Measurements from ENCODE around the gene PLD4. TPM values are rescaled to one million over a fixed set of nuclear protein-coding genes. Genes with fewer than 3 reads are reported as not detected.

The PLD4 gene
- total RNA-seq, 1 donor, result 0.09 TPM

DNA sequence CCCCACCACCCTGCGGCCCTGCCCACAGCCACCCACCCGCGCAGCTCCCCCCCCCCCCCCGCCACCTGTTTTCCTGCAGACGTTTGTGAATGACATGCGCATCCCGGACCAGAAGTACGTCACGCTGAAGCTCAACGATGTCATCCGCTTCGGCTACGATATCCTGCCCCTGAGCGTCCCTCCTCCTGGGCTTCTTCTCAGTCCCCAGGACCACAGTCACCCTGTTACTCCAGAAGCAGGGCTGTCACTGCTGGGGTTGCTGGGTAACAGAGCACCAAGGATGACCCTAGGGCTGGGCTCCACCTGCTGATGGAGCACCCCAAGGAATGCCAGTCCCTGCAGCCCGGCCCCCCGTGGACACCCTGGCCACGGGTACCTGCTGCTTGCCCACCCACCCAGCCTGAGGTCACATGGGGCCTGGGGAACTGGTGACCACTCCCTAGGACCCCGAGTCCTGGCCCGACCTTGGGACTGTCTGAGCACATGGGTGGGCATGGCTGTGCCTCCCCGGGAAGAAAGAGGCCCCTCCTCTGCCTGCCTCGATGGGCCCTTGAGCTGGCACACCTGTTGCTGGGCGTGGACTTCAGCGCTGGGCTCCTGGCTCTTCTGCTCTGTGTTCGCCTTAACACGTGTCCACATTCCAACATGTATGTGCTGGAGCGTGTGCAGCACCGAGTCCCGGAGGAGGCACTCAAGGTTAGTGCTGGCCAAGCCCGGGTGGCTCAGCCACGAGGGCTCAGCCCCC is 46.7 kb upstream of the PLD4 start:
- TF ChIP-seq, protein P1, sequence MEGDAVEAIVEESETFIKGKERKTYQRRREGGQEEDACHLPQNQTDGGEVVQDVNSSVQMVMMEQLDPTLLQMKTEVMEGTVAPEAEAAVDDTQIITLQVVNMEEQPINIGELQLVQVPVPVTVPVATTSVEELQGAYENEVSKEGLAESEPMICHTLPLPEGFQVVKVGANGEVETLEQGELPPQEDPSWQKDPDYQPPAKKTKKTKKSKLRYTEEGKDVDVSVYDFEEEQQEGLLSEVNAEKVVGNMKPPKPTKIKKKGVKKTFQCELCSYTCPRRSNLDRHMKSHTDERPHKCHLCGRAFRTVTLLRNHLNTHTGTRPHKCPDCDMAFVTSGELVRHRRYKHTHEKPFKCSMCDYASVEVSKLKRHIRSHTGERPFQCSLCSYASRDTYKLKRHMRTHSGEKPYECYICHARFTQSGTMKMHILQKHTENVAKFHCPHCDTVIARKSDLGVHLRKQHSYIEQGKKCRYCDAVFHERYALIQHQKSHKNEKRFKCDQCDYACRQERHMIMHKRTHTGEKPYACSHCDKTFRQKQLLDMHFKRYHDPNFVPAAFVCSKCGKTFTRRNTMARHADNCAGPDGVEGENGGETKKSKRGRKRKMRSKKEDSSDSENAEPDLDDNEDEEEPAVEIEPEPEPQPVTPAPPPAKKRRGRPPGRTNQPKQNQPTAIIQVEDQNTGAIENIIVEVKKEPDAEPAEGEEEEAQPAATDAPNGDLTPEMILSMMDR (IDR thresholded peaks at IDR 0.05; ENCODE audit: insufficient read depth, low read length), result no peak
- DNase-seq (ENCODE audit: low read depth), result no peak
- H3K4me3 ChIP-seq (ENCODE audit: low read depth, low read length), result no peak overlapping the region

DNA sequence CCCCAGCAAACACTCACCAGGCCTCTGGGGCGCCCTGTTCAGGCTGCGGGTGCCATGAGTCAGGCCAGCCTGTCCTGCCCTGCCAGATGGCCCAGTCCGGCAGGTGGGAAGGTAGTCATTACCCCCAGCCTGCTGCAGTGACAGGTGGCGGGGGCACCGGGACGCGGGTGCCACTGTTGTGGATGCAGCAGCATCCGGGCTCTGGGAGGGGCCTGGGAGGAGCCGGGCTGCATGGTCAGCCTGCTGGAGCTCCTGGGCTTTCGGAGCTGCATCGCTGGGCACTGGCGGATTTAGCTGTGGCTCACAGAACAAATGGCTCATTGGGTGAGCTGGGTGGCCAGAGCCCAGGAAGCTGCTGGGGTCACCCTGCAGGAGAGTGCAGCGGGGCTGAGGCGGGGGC is 46.1 kb upstream of the PLD4 start:
- DNase-seq (ENCODE audit: low read depth), result no peak
- H3K4me3 ChIP-seq (ENCODE audit: low read depth, low read length), result no peak overlapping the region
- TF ChIP-seq, protein P1 (IDR thresholded peaks at IDR 0.05; ENCODE audit: insufficient read depth, low read length), result no peak

DNA sequence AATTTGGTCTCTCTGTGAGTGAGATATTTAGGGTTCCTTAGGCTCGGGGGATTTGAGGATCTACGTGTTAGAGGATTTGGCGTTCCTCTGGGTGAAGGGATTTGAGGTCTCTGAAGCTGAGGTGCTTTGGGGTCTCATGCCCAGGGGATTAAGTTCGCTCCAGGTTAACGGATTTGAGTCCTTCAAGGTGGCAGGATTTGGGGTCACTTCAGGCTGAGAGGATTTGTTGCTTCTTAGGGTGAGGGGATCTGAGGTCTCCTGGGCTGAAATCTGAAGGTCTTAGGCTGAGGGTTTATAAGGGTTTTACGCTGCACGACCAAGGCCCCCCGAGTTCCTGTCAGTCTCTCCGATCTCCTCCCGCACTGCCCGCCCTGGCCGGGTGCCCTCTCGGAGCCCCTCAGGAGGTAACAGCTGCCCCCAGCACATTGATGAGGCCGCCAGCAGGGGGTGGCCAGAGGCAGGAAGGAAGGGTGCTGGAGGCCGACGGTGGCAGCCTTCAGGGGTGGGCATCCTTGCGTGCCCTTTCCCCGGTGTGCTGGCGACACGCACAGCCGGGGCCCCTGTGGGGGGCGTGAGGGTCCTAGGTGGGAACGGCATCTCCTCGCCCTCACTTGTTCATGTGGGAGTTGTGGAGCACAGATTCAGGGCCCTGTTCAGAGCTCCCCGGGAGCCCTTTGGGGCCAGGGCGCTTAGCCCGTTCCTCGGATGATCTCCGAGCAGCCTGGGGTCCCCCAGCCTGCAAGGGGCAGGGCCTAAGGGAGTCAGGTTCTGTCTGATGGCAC is 45.3 kb upstream of the PLD4 start:
- TF ChIP-seq, protein P1 (IDR thresholded peaks at IDR 0.05; ENCODE audit: insufficient read depth, low read length), result no peak
- no peak for DNase-seq (ENCODE audit: low read depth)
- no peak overlapping the region for H3K4me3 ChIP-seq (ENCODE audit: low read depth, low read length)

DNA sequence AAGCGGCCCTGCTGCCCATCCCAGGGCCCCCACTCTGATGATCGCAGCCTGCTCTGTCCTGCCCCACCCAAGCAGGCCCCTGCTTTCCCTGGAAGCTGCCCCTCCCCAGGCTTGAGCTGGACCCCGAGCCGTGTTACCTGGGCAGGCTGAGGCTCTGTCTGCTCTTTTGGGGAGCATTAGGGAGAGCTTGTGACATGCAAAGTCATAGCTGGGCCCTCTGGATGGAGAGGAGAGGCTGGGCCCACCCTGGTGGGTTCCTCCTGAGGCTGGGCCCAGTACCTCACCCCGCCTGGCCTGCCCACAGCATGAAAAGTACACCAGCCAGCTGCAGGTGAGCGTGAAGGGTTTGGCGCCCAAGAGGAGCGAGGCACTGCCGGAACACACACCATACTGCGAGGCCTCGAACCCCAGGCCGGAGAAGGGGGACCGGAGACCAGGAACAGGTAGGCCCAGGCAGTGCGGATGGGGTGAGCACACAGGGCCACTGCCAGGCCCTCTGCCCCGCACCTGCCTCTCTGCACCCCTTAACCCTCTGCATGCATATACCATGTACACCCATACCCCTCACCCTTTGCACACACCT is 44.6 kb upstream of the PLD4 start:
- H3K4me3 ChIP-seq (ENCODE audit: low read depth, low read length), result no peak overlapping the region
- TF ChIP-seq, protein P1 (IDR thresholded peaks at IDR 0.05; ENCODE audit: insufficient read depth, low read length), result no peak
- DNase-seq (ENCODE audit: low read depth), result no peak

DNA sequence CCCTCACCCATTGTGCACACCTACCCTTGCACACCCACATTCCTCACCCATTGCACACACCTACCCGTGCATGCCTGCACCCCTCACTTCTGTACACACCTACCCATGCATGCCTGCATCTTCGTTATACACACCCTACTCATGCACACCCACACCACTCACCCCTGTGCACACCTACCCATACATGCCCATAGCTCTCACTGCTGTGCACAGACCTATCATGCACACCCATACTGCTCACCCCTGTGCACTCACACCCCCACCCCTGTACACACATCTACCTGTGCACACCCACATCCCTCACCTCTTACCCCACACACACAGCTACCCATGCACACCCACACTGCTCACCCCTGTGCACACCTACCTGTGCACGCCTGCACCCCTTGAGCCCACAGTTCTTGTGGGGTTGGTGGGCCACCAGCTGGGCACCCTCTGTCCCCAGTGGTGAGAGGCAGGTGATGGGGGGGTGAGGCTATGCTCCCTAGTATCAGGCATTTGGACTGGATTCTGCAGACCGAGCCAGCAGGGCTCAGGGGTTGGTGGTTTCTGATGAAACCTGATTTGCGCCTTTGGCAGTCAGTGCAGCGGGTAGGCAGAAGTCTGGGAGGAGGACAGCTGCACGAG is 44.0 kb upstream of the PLD4 start:
- TF ChIP-seq, protein P1 (IDR thresholded peaks at IDR 0.05; ENCODE audit: insufficient read depth, low read length), result no peak
- no peak for DNase-seq (ENCODE audit: low read depth)
- no peak overlapping the region for H3K4me3 ChIP-seq (ENCODE audit: low read depth, low read length)

DNA sequence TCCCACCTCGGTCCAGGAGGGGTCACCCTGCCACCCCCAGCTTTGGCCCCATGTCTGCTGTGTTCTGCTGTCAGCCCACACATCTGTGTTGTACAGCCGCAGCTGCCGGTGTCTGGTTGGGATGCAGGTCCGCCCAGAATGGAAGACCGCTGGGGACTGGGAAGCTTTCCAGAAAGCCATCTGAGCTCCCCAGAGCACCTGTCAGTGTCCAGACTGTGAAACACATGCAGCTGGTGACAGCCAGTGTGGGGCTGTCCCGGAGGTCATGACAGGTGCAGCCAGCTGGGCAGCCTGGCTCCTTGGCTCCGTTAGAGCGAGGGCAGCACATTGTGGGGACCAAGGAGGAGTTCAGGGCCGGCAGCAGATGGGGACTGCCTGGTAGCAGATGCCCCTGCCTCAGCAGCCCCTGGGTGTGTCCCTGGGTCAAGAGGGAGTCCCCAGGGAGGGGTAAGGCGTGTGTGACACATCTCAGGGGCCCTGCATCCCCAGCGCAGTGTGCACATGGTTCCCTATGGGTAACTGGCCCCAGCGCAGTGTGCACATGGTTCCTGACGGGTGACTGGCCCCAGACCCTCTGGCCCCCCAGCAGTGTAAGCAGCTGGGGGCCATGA is 43.2 kb upstream of the PLD4 start:
- DNase-seq (ENCODE audit: low read depth), result no peak
- H3K4me3 ChIP-seq (ENCODE audit: low read depth, low read length), result no peak overlapping the region
- TF ChIP-seq, protein P1 (IDR thresholded peaks at IDR 0.05; ENCODE audit: insufficient read depth, low read length), result no peak

Data from fibroblast of the aortic adventitia (primary cell).